H1 (cell line): Measurements from ENCODE around the gene TMEM108. TPM values are rescaled to one million over a fixed set of nuclear protein-coding genes. Genes with fewer than 3 reads are reported as not detected.

Experiments
- JUND ChIP-seq: IDR thresholded peaks from 2 replicates; pipeline ENCODE4 v1.6.1; 2011; ENCODE audit warnings: mild to moderate bottlenecking, improper control_type of control experiment, low read length
- NRF1 ChIP-seq: IDR thresholded peaks from 2 replicates; pipeline ENCODE4 v1.6.1; 2011; ENCODE audit warnings: mild to moderate bottlenecking, low read depth, low read length, improper control_type of control experiment
- polyA plus RNA-seq, 7 experiments: library from polyadenylated mRNA; depleted of rRNA in 3 of 7; stranded (reverse) in 5 of 7; unstranded in 2 of 7; fragments of >200 nt in 5 of 7; fragments of 200-250 nt in 2 of 7; gene quantifications; 1 replicate in 5 of 7; 2 replicates in 1 of 7; 4 replicates in 1 of 7; pipeline versions ENCODE4 v1.2.1 to v1.2.3, GENCODE V29; 2011 to 2013; ENCODE audit warnings: missing spikeins in 2 of 7, mixed read lengths in 2 of 7
- total RNA-seq: library from RNA; stranded (reverse); fragmentation: NEBNext Ultra II Directional; extraction: Animal tissue kit (Norgen Biotek cat#: 25700); gene quantifications from 2 replicates; pipeline ENCODE4 v1.2.1, GENCODE V29; 2021
- TF ChIP-seq, protein P1 (sequence below): IDR thresholded peaks from 2 replicates; pipeline ENCODE4 v1.6.1; 2011; ENCODE audit warnings: low read depth, mild to moderate bottlenecking, low read length; ENCODE audit not compliant: insufficient read depth

The TMEM108 gene
- total and polyA plus RNA-seq, 2 of the 8 experiments (the other 6 are each of a cell fraction or from before 2014, with no cell fraction given) = 14.3 to 16.2 TPM

DNA sequence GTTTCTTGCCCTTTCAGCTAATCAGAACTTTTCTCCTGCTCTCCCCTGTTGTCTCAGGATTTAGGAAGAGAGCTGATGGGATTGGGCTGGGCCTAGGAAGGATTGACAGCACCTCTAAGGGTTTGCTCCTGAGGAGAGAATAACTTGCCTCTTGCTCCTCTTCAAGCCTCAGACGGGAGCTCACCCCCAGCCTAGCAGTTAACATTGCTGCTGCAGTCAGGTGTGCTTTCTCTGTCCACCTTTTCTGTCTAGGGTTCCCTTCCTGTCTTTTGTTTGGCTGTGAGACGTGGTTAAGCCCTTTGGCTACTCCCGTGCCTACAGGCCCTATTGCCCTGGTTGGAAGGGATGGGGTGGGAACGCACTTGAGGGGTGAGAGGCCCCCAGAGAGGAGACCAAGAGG is 20.1 kb downstream of the TMEM108 start (continued):
- TF ChIP-seq, protein P1, sequence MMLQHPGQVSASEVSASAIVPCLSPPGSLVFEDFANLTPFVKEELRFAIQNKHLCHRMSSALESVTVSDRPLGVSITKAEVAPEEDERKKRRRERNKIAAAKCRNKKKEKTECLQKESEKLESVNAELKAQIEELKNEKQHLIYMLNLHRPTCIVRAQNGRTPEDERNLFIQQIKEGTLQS = no peak
- TF ChIP-seq NRF1 (no peak), JUND (no peak)
